HCT116 (cell line): ENCODE results near the gene SNX20. TPM values are rescaled to one million over a fixed set of nuclear protein-coding genes. Genes with fewer than 3 reads are reported as not detected.
A peak's percentile ranks its signal among the peaks of the same experiment; 100 is the strongest.

ENCODE experiments used
- ATAC-seq: fragments of 200-7000 bp; cut with Tn5 transposase; 2 replicates; pipeline ENCODE4 v1.9.1; 2020; ENCODE audit warnings: mild to moderate bottlenecking, moderate library complexity
- BruUV-seq: library from RNA; stranded (reverse); fragments of 400-500 nt; replicated peaks from 2 replicates; lab custom pipeline; 2021; lab: Mats Ljungman, UMichigan
- CTCF ChIA-PET: fragments of 300-600 bp; sonication (Branson Sonifier 250); formaldehyde crosslinking; loops from one replicate; lab custom pipeline; 2021; ENCODE audit warnings: antibody characterized with exemption; lab: Charles Lee
- POLR2A ChIA-PET: fragments of 300-600, 350-600 bp; sonication (Branson Sonifier 250); formaldehyde crosslinking; loops from one replicate; lab custom pipeline; 2021; ENCODE audit warnings: antibody characterized with exemption; lab: Charles Lee
- RAD21 ChIA-PET, 2 experiments: fragments of 300-600 bp; sonication (Branson Sonifier 250); formaldehyde crosslinking; loops; one replicate each; lab custom pipeline; 2023; ENCODE audit warnings: low total read pairs in 2 of 2; ENCODE audit not compliant: uncharacterized antibody in 2 of 2, unreplicated experiment in 2 of 2, low non-redundant PET in 1 of 2; lab: Charles Lee
- DNase-seq: peaks from one replicate; pipeline ENCODE4 v3.0.0-alpha.2; 2010; ENCODE audit warnings: low read depth, low spot score
- H2AFZ ChIP-seq: fragments of 200-600 bp; shearing (Covaris generic), sonication (generic); 2 replicates; pipeline ENCODE4 v1.6.1; 2017; ENCODE audit warnings: low read depth, mixed run types, mixed read lengths, antibody characterized with exemption, low read length; ENCODE audit not compliant: poor library complexity, severe bottlenecking
- H3K27ac ChIP-seq: 2 replicates; pipeline ENCODE4 v1.5.1; 2012; ENCODE audit warnings: low read depth, low read length
- H3K27me3 ChIP-seq: fragments of 200-600 bp; sonication (generic); 2 replicates; pipeline ENCODE4 v1.6.1; 2016; ENCODE audit warnings: mixed run types, low read length, mixed read lengths; ENCODE audit not compliant: insufficient read depth
- H3K36me3 ChIP-seq, 2 experiments: fragments of 200-500 bp in 1 of 2; fragments of 200-600 bp in 1 of 2; sonication (Bioruptor generic) in 1 of 2; sonication (generic) in 1 of 2; 2 replicates each; pipeline versions ENCODE4 v1.5.1 to v1.6.1; 2014 to 2016; ENCODE audit warnings: low read length in 2 of 2, inconsistent platforms in 1 of 2, mixed read lengths in 1 of 2, mixed run types in 1 of 2; ENCODE audit not compliant: insufficient read depth in 2 of 2, control insufficient read depth in 1 of 2
- H3K4me1 ChIP-seq, 2 experiments: fragments of 200-600 bp in 1 of 2; sonication (generic) in 1 of 2; 2 replicates each; pipeline versions ENCODE4 v1.5.1 to v1.6.1; 2012 to 2017; ENCODE audit warnings: low read length in 2 of 2, inconsistent platforms in 1 of 2, mild to moderate bottlenecking in 1 of 2, mixed read lengths in 1 of 2, mixed run types in 1 of 2, moderate library complexity in 1 of 2; ENCODE audit not compliant: insufficient read depth in 2 of 2, control insufficient read depth in 1 of 2
- H3K4me2 ChIP-seq: fragments of 200-600 bp; sonication (generic); 2 replicates; pipeline ENCODE4 v1.6.1; 2017; ENCODE audit warnings: mixed run types, low read length, mixed read lengths
- H3K4me3 ChIP-seq, 2 experiments: fragments of 200-600 bp in 1 of 2; sonication (generic) in 1 of 2; replicated peaks in 1 of 2; 2 replicates each; pipeline ENCODE4 v1.5.1; 2011 to 2016; ENCODE audit warnings: low read length in 2 of 2, control low read depth in 1 of 2, low read depth in 1 of 2, mild to moderate bottlenecking in 1 of 2, mixed read lengths in 1 of 2, mixed run types in 1 of 2
- H3K79me2 ChIP-seq: fragments of 200-600 bp; sonication (generic); 2 replicates; pipeline ENCODE4 v1.6.1; 2017; ENCODE audit warnings: mild to moderate bottlenecking, mixed run types, low read length, moderate library complexity, mixed read lengths; ENCODE audit not compliant: insufficient read depth
- H3K9ac ChIP-seq: fragments of 200-600 bp; sonication (generic); 2 replicates; pipeline ENCODE4 v1.6.1; 2016; ENCODE audit warnings: low read length, mixed read lengths
- H3K9me2 ChIP-seq: fragments of 200-600 bp; sonication (generic), shearing (Covaris generic); 2 replicates; pipeline ENCODE4 v1.6.1; 2017; ENCODE audit warnings: mixed run types, mild to moderate bottlenecking, moderate library complexity; ENCODE audit not compliant: insufficient read depth
- H3K9me3 ChIP-seq, 2 experiments: fragments of 200-500 bp in 1 of 2; fragments of 200-600 bp in 1 of 2; sonication (Bioruptor generic) in 1 of 2; sonication (generic) in 1 of 2; 2 replicates each; pipeline ENCODE4 v1.6.1; 2014 to 2017; ENCODE audit warnings: low read length in 2 of 2, mixed read lengths in 2 of 2, inconsistent platforms in 1 of 2, low read depth in 1 of 2, mild to moderate bottlenecking in 1 of 2, mixed run types in 1 of 2, moderate library complexity in 1 of 2; ENCODE audit not compliant: control insufficient read depth in 1 of 2, insufficient read depth in 1 of 2
- H4K20me1 ChIP-seq: fragments of 200-600 bp; sonication (generic), shearing (Covaris generic); 2 replicates; pipeline ENCODE4 v1.6.1; 2017; ENCODE audit warnings: mixed run types, mild to moderate bottlenecking, moderate library complexity; ENCODE audit not compliant: insufficient read depth
- RAD21 ChIP-seq: IDR thresholded peaks from 2 replicates; pipeline ENCODE4 v1.6.1; 2012; ENCODE audit warnings: low read depth, mild to moderate bottlenecking
- SP1 ChIP-seq: IDR thresholded peaks from 2 replicates; pipeline ENCODE4 v1.6.1; 2012; ENCODE audit warnings: low read depth
- TCF7L2 ChIP-seq: IDR thresholded peaks from 2 replicates; pipeline ENCODE4 v1.7.0; 2011; ENCODE audit warnings: borderline replicate concordance, inconsistent platforms; ENCODE audit not compliant: insufficient read depth, insufficient read length; ENCODE audit errors: extremely low read depth
- ZFX ChIP-seq: fragments of 450-650 bp; IDR thresholded peaks from 2 replicates; pipeline ENCODE4 v1.6.1; 2017
- ZNF274 ChIP-seq: fragments of 200-500 bp; sonication (Bioruptor generic); IDR thresholded peaks from 2 replicates; pipeline ENCODE4 v1.6.1; 2014; ENCODE audit warnings: mild to moderate bottlenecking, low read depth, low read length, inconsistent platforms
- intact Hi-C: fragments of 100-400 bp; cut with micrococcal nuclease; formaldehyde crosslinking; loops from 2 replicates; pipeline ENCODE4 v1.10.0; 2022
- total RNA-seq: library from RNA; stranded (reverse); gene quantifications from one replicate; pipeline ENCODE4 v1.2.1, GENCODE V29; 2021; ENCODE audit not compliant: unreplicated experiment
- TF ChIP-seq, protein P1 (sequence below): IDR thresholded peaks from 2 replicates; pipeline ENCODE4 v1.6.1; 2012
- TF ChIP-seq, protein P2 (sequence below), 3 experiments: fragments of 200-600 bp in 1 of 3; sonication (generic) in 1 of 3; IDR thresholded peaks in 2 of 3; conservative IDR thresholded peaks in 1 of 3; 2 replicates each; pipeline ENCODE4 v1.5.1; 2012 to 2017; ENCODE audit warnings: low read depth in 2 of 3, low read length in 2 of 3, antibody characterized with exemption in 1 of 3, borderline replicate concordance in 1 of 3, control low read depth in 1 of 3, mild to moderate bottlenecking in 1 of 3, mixed read lengths in 1 of 3, mixed run types in 1 of 3, moderate library complexity in 1 of 3; ENCODE audit not compliant: insufficient read depth in 1 of 3

The SNX20 gene
- total RNA-seq, 1 experiment from 2014 or later = 0.07 TPM

DNA sequence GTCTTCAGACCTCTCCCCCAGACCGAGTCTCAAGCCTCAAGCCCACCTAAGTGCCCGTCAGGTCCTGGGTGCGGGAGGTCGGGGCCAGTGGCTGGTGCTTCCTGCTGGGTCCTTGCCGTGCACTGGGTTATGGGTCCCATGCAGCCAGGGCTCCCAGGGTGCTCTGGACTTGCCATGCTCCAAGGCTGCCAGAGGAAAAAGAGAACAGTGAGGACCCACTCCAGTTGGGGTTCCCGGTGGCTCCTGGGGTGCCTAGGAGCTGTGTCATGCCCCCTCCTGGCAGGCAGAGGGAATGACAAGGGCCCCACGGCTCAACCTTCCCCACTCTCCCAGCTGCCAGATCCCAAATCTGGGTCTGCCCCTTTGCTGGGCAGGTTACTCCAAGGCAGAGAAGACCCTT, 3.8 kb downstream of the SNX20 start:
- DNase-seq (no peak), ATAC-seq (peak; percentile 75)
- RAD21 ChIA-PET = interaction anchor here (1.0 to 1.2 kb wide), 2 partner anchors 129 kb away, joined by 5 read pairs; no protein-coding TSS in a partner anchor
- Histone ChIP-seq H3K27ac (no peak overlapping the region), H3K4me3 (no peak overlapping the region), H2AFZ (no peak overlapping the region), H3K9ac (no peak overlapping the region), H3K4me1 (no peaks in the 10 kb centered on the region), H3K27me3 (no peaks in the 10 kb centered on the region), H3K9me3 (peaks cover 4 to 10% of the 10 kb centered on the region in 2 experiments; a peak in 3 of 4 replicates), H4K20me1 (no peaks in the 10 kb centered on the region), H3K36me3 (no peaks in the 10 kb centered on the region), H3K9me2 (no peaks in the 10 kb centered on the region), H3K79me2 (no peaks in the 10 kb centered on the region), H3K4me2 (no peak overlapping the region)
- no TSS peak for BruUV-seq
- intact Hi-C loops = loop anchor here (10.0 kb wide), 2 partner anchors 543 to 1307 kb away; no protein-coding TSS in a partner anchor
- POLR2A ChIA-PET = no interaction called here
- CTCF ChIA-PET = interaction anchor here (1.1 to 2.5 kb wide), 2 partner anchors 9 to 12 kb away, joined by 3 to 8 read pairs; no protein-coding TSS in a partner anchor
- no peak for TF ChIP-seq ZNF274
- TF ChIP-seq RAD21 = 0 out of 2 replicates have a peak, but pooled peaks have one; percentile 3
- TF ChIP-seq ZFX = no peak
- TF ChIP-seq SP1 = no peak
- TF ChIP-seq TCF7L2 = no peak
- TF ChIP-seq, protein P1, sequence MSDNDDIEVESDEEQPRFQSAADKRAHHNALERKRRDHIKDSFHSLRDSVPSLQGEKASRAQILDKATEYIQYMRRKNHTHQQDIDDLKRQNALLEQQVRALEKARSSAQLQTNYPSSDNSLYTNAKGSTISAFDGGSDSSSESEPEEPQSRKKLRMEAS = no peak
- TF ChIP-seq, protein P2, sequence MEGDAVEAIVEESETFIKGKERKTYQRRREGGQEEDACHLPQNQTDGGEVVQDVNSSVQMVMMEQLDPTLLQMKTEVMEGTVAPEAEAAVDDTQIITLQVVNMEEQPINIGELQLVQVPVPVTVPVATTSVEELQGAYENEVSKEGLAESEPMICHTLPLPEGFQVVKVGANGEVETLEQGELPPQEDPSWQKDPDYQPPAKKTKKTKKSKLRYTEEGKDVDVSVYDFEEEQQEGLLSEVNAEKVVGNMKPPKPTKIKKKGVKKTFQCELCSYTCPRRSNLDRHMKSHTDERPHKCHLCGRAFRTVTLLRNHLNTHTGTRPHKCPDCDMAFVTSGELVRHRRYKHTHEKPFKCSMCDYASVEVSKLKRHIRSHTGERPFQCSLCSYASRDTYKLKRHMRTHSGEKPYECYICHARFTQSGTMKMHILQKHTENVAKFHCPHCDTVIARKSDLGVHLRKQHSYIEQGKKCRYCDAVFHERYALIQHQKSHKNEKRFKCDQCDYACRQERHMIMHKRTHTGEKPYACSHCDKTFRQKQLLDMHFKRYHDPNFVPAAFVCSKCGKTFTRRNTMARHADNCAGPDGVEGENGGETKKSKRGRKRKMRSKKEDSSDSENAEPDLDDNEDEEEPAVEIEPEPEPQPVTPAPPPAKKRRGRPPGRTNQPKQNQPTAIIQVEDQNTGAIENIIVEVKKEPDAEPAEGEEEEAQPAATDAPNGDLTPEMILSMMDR (IDR thresholded peaks at IDR 0.05 in 2 of 3, conservative IDR thresholded peaks at IDR 0.05 in 1 of 3; ENCODE audit: borderline replicate concordance in 1 of 3, insufficient read depth in 1 of 3, low read depth in 2 of 3, low read length in 2 of 3) = peak in 2 of 3 experiments; percentile 64 to 71; a peak in 4 of 6 replicates
